Liver (tissue), 9 donors: ENCODE measurements around the gene DAD1. TPM values are rescaled to one million over a fixed set of nuclear protein-coding genes. Genes with fewer than 3 reads are reported as not detected.
"Not testable (repeated sequence)": the region's sequence is repeated elsewhere in the genome, so short reads cannot be mapped to it uniquely, and the experiment has no call there.

Experiments
- DNase-seq: peaks from one replicate; pipeline ENCODE4 v3.0.0-alpha.2; 2017; ENCODE audit warnings: low spot score
- H3K27ac ChIP-seq, 2 donors: one replicate each; pipeline ENCODE4 v1.7.0; 2013; ENCODE audit warnings: inconsistent platforms in 2 of 2, low read length in 2 of 2, control low read depth in 1 of 2, low read depth in 1 of 2, mild to moderate bottlenecking in 1 of 2
- H3K27me3 ChIP-seq, 4 donors: one replicate each; pipeline versions ENCODE4 v1.6.1 to v1.7.0; 2013; ENCODE audit warnings: low read length in 3 of 4, inconsistent platforms in 1 of 4, mild to moderate bottlenecking in 1 of 4, moderate library complexity in 1 of 4; ENCODE audit not compliant: control insufficient read depth in 4 of 4, insufficient read depth in 4 of 4
- H3K36me3 ChIP-seq, 4 donors: one replicate each; pipeline versions ENCODE4 v1.6.1 to v1.7.0; 2013; ENCODE audit warnings: low read length in 3 of 4, mild to moderate bottlenecking in 3 of 4, low read depth in 1 of 4, moderate library complexity in 1 of 4; ENCODE audit not compliant: control insufficient read depth in 4 of 4, insufficient read depth in 3 of 4
- H3K4me1 ChIP-seq, 4 donors: one replicate each; pipeline versions ENCODE4 v1.6.1 to v1.7.0; 2013; ENCODE audit warnings: low read length in 3 of 4, mild to moderate bottlenecking in 3 of 4, moderate library complexity in 1 of 4; ENCODE audit not compliant: control insufficient read depth in 4 of 4, insufficient read depth in 4 of 4
- H3K4me3 ChIP-seq, 3 donors: one replicate each; pipeline versions ENCODE4 v1.6.1 to v1.7.0; 2013; ENCODE audit warnings: low read length in 3 of 3, control low read depth in 1 of 3, low read depth in 1 of 3, mild to moderate bottlenecking in 1 of 3
- H3K9ac ChIP-seq, 2 donors: one replicate each; pipeline ENCODE4 v1.7.0; 2013; ENCODE audit warnings: low read length in 2 of 2, mild to moderate bottlenecking in 2 of 2, moderate library complexity in 2 of 2, control low read depth in 1 of 2, low read depth in 1 of 2
- H3K9me3 ChIP-seq, 4 donors: one replicate each; pipeline versions ENCODE4 v1.6.1 to v1.7.0; 2013; ENCODE audit warnings: low read length in 3 of 4; ENCODE audit not compliant: control insufficient read depth in 4 of 4
- ATF3 ChIP-seq: IDR thresholded peaks from 2 replicates; pipeline ENCODE4 v1.6.1; 2016; ENCODE audit warnings: antibody characterized with exemption
- CTCF ChIP-seq: fragments of 150-350 bp; IDR thresholded peaks from 2 replicates; pipeline ENCODE4 v1.5.1; 2017; ENCODE audit warnings: improper control_type of control experiment, low read depth, low read length; ENCODE audit not compliant: missing input control
- FOXA1 ChIP-seq: IDR thresholded peaks from 2 replicates; pipeline ENCODE4 v1.6.1; 2016; ENCODE audit warnings: antibody characterized with exemption
- FOXA2 ChIP-seq: IDR thresholded peaks from 2 replicates; pipeline ENCODE4 v1.6.1; 2016; ENCODE audit warnings: antibody characterized with exemption
- GABPA ChIP-seq, 2 donors: IDR thresholded peaks in 1 of 2; conservative IDR thresholded peaks in 1 of 2; 2 replicates each; pipeline ENCODE4 v1.6.1; 2016; ENCODE audit warnings: antibody characterized with exemption in 2 of 2, mild to moderate bottlenecking in 1 of 2, moderate library complexity in 1 of 2
- HNF4A ChIP-seq, 2 donors: conservative IDR thresholded peaks; 2 replicates each; pipeline ENCODE4 v1.6.1; 2016; ENCODE audit warnings: antibody characterized with exemption in 2 of 2, mild to moderate bottlenecking in 2 of 2
- HNF4G ChIP-seq: IDR thresholded peaks from 2 replicates; pipeline ENCODE4 v1.6.1; 2016; ENCODE audit warnings: antibody characterized with exemption
- JUND ChIP-seq, 2 donors: IDR thresholded peaks; 2 replicates each; pipeline ENCODE4 v1.6.1; 2016; ENCODE audit warnings: antibody characterized with exemption in 2 of 2
- MAX ChIP-seq: IDR thresholded peaks from 2 replicates; pipeline ENCODE4 v1.6.1; 2016; ENCODE audit warnings: antibody characterized with exemption
- NR2F2 ChIP-seq: IDR thresholded peaks from 2 replicates; pipeline ENCODE4 v1.6.1; 2016; ENCODE audit warnings: antibody characterized with exemption
- RAD21 ChIP-seq, 2 donors: IDR thresholded peaks; 2 replicates each; pipeline ENCODE4 v1.6.1; 2016; ENCODE audit warnings: antibody characterized with exemption in 2 of 2, mild to moderate bottlenecking in 2 of 2
- REST ChIP-seq: IDR thresholded peaks from 2 replicates; pipeline ENCODE4 v1.6.1; 2016; ENCODE audit warnings: antibody characterized with exemption, mild to moderate bottlenecking
- RXRA ChIP-seq, 2 donors: IDR thresholded peaks; 2 replicates each; pipeline ENCODE4 v1.6.1; 2017 to 2018; ENCODE audit warnings: antibody characterized with exemption in 2 of 2, mild to moderate bottlenecking in 1 of 2
- SP1 ChIP-seq: IDR thresholded peaks from 2 replicates; pipeline ENCODE4 v1.6.1; 2018; ENCODE audit warnings: antibody characterized with exemption, mild to moderate bottlenecking
- TAF1 ChIP-seq: conservative IDR thresholded peaks from 2 replicates; pipeline ENCODE4 v1.6.1; 2016; ENCODE audit warnings: antibody characterized with exemption, mild to moderate bottlenecking
- YY1 ChIP-seq: IDR thresholded peaks from 2 replicates; pipeline ENCODE4 v1.6.1; 2016; ENCODE audit warnings: antibody characterized with exemption, mild to moderate bottlenecking
- WGBS: extraction: QIAGEN DNeasy Blood & Tissue Kit; methylation state at CpG from one replicate; pipeline ENCODE4 v1.1.7; 2013; 5-methylcytosine and 5-hydroxymethylcytosine counted together
- polyA plus RNA-seq, 2 donors: library from polyadenylated mRNA; stranded (reverse) in 1 of 2; unstranded in 1 of 2; fragments of 200-250 nt in 1 of 2; fragments of >200 nt in 1 of 2; fragmentation: Nextera tagmentation in 1 of 2; extraction: Ambion mirVana in 1 of 2; gene quantifications; one replicate each; pipeline versions ENCODE4 v1.2.1 to v1.2.3, GENCODE V29; 2013 to 2015
- total RNA-seq, 2 donors: library from RNA; depleted of rRNA; stranded (reverse); fragments of >200 nt; gene quantifications; one replicate each; pipeline ENCODE4 v1.2.3, GENCODE V29; 2014
- donor health status: healthy.
- donor health status: healthy.
- donor health status: healthy.
- donor health status: healthy.
- donor health status: healthy.

DAD1 gene
- total and polyA plus RNA-seq, 4 donors: 142 to 254 (median 205) TPM

- Histone ChIP-seq H3K27me3 (no peaks in the 10 kb centered on the region), H3K36me3 (no peaks in the 10 kb centered on the region), H3K9me3 (no peaks in the 10 kb centered on the region), H3K4me1 (no peaks in the 10 kb centered on the region), H3K27ac (no peak overlapping the region), H3K9ac (no peak overlapping the region), H3K4me3 (no peak overlapping the region)
- no peak for DNase-seq
- no peak for TF ChIP-seq HNF4A (conservative IDR thresholded peaks at IDR 0.05)
- TF ChIP-seq FOXA2: no peak
- no peak for TF ChIP-seq FOXA1
- no peak for TF ChIP-seq GABPA (IDR thresholded peaks at IDR 0.05 in 1 of 2, conservative IDR thresholded peaks at IDR 0.05 in 1 of 2)
- TF ChIP-seq RXRA (IDR thresholded peaks at IDR 0.05): no peak
- TF ChIP-seq CTCF: no peak
- no peak for TF ChIP-seq RAD21 (IDR thresholded peaks at IDR 0.05)
- no peak for TF ChIP-seq YY1
- TF ChIP-seq NR2F2: no peak
- no peak for TF ChIP-seq ATF3
- no peak for TF ChIP-seq MAX
- no peak for TF ChIP-seq HNF4G
- no peak for TF ChIP-seq REST
- no peak for TF ChIP-seq TAF1
- no peak for TF ChIP-seq SP1
- WGBS: 32% methylated on average over 2 of the region's 2 CpGs
Measured at GRCh38 chr14:22623047-22623446, 34.0 kb upstream of the DAD1 start.

- no peak for DNase-seq
- no peaks in the 10 kb centered on the region for H3K9me3 ChIP-seq
- H3K4me1 ChIP-seq: no peaks in the 10 kb centered on the region
- no peaks in the 10 kb centered on the region for H3K27me3 ChIP-seq
- no peaks in the 10 kb centered on the region for H3K36me3 ChIP-seq
- H3K4me3 ChIP-seq: no peak overlapping the region
- H3K27ac ChIP-seq: no peak overlapping the region
- H3K9ac ChIP-seq: no peak overlapping the region
- TF ChIP-seq HNF4G (no peak), JUND (IDR thresholded peaks at IDR 0.05) (no peak)
- 93% methylated on average over 2 of the region's 2 CpGs for WGBS
Measured at GRCh38 chr14:22622255-22622654, 33.2 kb upstream of the DAD1 start.

GRCh38 chr14:22615765-22616164 is 26.7 kb upstream of the DAD1 start:
- DNase-seq, H3K4me3 ChIP-seq, H3K27me3 ChIP-seq, H3K9ac ChIP-seq, H3K9me3 ChIP-seq, H3K27ac ChIP-seq, H3K4me1 ChIP-seq: not testable (repeated sequence)
- peaks cover 2 to 16% (median 10%) of the 10 kb centered on the region in 4 donors for H3K36me3 ChIP-seq
- 92% methylated on average over 2 of the region's 2 CpGs for WGBS
